ENCODE results near the gene CACNA1C.

CACNA1C gene

DNA sequence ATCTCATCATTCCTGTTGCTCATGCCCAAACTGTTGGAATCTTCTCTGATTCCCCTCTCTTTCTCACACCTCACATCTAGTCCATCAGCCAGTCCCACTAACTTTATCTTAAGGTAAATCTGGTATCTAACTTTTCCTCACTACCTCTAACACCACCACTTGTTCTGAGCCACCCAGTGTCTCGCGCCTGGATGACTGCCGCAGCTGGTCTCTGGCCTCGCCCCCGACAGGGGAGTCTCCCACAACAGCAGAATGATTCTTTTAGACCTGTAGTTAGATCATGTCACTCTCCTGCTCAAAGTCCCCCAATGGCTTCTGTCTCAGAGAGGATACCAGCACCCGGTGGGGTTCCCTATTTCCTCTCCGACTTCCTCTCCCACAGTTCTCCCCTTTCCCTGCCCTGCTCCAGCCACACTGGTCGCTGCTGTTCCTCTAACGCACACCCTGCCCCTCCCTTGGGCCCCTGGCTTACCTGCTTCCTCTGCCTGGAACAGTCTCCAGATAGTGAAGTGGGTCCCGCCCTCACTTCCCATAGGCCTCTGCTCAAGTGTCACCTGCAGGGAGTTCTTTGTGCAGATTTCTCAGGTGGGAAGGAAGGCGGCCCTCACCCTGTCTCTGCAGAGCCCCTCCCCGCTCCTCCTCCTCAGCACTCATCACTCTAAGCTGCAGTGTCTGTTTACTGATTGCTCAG is 403.5 kb downstream of the CACNA1C start:
- no peak for DNase-seq (ENCODE audit: low spot score)

DNA sequence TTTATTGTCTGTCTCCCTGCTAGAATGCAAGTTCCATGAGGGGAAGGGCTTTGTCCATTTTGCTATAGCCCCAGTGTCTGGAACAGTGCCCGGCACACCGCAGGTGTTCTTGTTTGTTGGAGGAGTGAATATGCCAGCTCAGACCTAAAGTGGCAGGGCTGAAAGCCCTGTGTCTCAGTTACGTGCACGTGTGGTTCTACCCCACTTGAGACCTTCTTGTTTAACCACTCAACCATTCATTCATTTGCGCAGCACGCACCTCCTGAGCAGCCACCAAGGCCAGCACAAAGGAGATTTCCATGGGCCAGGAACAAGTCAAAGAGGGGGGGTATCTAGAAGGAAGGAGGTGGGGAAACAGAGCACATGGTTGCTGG is 404.0 kb downstream of the CACNA1C start:
- no peak for DNase-seq (ENCODE audit: low spot score)

DNA sequence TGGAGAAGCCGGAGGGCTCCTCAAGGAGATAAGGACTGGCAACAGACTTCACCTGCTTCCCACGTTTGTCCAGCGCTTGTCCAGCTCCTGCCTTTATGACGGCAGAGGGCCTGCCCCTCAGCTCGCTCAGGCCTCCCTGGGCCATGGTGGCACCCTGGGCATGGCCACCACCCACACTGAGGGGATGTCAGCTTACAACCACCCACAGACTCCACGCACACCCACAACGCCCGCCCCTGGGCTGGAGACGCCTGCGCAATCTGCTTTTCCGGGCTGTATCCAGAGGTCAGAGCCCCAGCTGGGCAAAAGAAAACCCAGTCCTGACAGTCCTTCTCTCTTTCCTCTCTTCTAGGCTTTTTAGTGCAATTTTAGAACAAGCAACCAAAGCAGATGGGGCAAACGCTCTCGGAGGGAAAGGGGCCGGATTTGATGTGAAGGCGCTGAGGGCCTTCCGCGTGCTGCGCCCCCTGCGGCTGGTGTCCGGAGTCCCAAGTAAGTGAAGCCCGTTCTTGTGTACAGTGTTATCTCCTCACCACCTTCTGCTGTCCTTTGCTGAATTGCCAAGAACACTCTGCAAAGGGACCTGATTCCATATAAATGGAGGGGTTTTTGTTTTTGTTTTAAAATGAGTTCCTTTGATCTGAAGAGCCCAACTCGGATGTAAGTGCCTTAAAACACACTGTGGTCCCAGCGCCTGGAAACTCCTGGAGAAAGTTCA is 404.6 kb downstream of the CACNA1C start:
- DNase-seq (ENCODE audit: low spot score), result no peak

DNA sequence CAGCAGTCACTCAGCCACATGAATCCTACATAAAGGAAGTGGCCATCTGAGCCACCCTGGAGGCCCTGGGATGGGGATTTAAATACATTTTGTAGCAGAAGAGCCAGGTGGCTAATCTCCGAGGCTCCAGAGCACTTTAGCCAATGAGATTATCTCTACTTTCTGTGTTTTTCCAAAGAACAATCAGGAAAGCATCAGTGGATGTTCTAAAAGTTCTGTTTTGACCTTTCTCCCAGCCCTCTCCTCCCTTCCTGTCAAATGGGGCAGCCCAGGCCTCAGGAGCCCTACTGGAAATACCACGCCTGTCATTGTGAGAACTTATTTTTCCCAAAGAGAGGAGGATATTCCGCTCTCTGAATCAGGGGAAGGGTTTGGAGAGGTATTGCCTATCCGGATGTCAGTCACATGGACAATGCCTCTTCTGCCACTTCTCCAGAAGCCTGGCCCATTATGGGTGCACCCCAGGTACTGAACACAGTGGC is 405.2 kb downstream of the CACNA1C start:
- DNase-seq (ENCODE audit: low spot score), result no peak

DNA sequence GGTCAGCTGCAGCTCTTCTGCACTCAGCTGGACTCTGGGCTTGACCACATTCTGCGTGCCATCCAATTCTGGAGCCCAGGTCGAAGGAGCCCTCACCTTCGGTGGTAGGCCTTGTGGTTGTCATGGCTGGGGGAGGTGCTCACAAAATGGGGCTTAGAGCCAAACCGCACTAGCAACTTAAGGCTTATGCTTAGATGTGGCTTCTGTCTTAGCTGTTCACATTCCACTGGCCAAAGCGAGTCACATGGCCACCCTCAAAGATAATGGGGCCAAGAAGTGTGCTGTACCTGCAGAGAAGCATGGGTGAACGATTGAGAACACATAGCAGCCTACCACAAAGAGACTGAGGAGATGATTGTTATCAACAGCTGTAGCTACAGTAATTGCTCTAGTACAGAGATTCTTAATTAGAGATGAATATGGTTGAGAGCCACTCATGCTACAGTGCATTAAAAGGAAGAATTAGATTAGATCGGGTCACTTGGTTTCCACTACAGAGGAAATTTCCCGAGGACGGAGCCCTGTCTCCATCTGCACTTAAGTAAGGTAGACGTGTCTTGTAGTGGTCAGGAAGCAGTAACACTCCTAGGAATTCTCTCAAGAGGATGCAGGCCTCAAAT is 407.4 kb downstream of the CACNA1C start:
- no peak for DNase-seq (ENCODE audit: low spot score)

DNA sequence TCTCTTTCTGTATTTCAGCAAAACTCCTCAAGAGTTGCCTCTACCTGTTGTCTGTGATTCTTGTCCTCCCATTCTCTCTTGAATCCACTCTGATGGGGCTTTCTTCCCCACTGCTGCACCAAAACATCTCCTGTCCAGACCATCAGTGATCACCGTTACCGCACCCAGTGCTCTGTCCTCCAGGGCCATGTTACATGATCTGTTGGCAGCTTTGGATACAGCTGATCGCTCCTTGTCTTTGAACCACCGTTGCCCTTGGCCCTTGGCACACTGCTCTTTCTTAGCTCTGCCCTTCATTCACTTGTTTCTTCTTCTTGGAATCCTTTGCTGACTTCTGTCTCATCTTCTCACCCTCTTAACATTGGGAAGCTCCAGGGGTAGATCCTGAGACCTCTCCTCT is 408.3 kb downstream of the CACNA1C start:
- no peak for DNase-seq (ENCODE audit: low spot score)

DNA sequence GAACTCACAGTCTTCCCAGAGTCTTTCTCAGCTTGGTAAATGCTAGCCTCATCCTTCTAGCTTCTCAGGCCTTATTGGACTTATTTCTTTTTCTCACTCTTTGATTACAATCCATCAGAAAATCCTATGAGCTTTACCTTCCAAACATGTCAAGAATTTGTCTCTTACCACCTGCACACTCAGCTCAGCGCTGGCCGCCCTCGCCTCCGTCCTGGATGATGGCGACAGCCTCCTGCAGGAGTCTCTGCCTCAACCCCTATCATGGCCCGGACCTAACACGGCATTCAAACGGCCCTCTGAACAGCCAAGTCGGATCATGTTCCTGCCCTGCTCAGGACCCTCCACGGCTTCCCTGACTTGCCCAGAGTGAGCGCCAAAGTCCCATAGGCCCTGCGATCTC is 408.9 kb downstream of the CACNA1C start:
- DNase-seq (ENCODE audit: low spot score), result no peak

DNA sequence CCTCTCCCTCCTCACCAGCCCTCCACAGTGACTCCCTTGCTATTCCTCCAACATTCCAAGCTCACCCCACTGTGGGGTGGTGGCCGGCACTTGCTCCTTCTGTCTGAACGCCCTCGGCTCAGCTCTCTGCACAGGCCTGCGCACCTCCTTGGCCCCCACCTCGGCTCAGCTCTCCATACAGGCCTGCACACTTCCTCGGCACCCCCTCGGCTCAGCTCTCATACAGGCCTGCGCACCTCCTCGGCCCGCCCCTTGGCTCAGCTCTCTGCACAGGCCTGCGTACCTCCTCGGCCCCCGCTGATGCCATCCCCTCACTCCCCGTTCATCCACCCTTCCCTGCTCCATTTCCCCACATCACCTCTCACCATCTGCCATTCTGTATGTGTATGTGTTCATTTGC is 409.3 kb downstream of the CACNA1C start:
- no peak for DNase-seq (ENCODE audit: low spot score)

DNA sequence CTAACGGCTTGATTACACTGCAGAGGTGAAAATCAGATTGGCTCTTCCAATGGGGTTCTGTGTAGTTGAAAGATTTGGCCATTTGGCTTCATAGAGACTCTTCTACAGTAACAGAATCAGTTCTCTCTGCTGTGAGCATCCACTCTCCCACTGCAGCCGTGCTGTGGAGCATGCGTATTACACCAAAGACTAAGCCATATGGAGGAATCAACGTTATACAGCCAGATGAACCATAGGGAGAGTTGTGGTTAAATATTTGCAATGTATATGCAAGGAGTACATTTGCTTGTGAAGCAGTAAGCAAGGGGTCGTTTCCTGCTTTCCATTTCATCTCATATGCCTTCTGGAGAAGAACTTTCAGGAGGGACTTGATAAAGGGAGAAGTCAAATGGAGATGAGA is 410.9 kb downstream of the CACNA1C start:
- no peak for DNase-seq (ENCODE audit: low spot score)

DNA sequence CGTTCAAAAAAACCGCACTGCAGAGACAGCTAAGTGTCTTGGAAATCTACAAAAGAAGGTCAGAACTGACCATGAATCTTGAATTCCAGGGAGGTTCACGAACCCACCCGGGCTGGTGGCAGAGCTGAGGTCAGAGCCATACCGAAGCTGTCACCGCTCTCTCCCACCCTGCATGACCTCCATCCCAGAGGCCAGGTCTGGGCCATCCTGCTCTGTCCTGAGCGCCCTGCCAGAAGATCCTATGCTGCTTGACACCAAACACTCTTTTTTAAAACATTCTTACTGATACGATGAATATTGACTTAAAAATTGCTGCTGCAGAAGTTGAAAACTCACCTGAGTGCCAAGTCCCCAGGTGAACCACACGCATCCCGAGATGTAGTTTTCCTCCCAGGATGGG is 412.9 kb downstream of the CACNA1C start:
- no peak for DNase-seq (ENCODE audit: low spot score)

DNA sequence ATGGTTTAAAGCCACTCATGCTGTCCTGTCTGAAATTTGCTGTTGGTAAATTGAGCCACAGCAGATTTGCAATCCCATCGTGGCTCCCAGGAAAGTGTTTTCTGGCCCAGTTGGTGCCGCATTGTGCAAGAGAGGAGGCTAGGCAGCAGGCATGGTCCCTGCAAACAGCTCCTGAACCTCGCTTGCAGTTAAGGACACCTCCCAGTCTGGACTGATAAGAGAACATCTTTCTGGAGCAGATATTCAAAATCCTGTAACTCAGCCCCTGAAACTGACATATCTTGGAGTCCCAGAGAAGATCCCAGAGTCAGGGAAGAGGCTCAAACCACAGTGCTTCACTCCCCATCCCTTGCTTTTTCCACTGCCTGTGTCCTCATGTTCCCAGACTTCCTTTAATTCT is 413.4 kb downstream of the CACNA1C start:
- DNase-seq (ENCODE audit: low spot score), result no peak

DNA sequence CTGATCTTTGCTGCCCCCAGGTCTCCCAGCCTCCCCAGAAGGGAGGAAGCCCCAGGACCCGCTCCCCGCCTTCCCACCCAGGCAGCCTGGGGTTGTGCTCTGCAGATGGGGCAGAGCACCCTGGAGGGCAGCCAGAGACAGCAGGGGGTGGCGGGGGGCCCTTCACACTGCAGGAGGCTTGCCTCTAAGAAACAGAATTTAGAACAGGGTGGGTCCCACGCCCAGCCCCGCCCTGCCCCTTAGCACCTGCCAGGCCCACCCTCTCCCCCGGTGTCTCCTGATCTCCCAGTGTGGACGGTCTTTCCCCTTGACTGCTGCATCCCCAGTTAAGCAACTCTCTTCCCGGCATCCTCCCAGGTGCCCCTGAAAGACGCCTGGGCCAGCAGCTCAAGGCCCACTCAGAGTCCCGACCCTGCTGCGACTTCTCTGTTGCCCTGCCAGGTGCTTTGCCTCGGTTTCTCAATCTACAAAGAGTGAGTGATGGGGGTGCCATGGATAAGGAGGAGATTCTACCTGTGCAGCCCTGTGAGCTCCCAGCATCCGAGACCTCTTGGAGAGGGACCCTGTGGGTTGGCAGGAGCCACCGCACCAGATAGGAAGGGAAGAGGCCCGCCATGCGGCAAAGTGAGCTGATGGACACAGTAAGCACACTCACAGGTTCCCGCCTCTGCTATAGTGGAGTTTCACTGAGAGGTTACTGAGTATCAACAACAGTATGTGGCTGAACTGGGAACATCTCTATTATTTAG is 414.8 kb downstream of the CACNA1C start:
- DNase-seq (ENCODE audit: low spot score), result no peak

DNA sequence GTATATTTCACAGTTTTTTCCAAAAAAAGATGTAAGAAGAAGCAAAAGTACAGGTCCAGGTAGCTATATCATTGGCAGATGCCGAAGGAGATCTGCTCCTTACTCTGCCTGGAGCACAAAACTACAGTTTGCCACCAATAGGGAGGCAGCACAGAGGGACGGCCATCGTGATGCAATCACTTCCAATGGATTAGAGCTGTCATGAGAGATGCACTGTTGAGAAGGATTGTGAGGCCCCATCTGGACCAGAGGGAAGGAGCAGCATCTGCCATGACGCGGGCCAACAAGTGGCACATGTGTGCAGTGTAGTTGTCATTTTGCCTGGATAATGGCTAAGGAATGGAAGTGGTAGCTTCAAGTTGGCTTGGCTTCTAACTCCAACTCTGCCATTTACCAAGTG is 423.2 kb downstream of the CACNA1C start:
- DNase-seq (ENCODE audit: low spot score), result no peak

DNA sequence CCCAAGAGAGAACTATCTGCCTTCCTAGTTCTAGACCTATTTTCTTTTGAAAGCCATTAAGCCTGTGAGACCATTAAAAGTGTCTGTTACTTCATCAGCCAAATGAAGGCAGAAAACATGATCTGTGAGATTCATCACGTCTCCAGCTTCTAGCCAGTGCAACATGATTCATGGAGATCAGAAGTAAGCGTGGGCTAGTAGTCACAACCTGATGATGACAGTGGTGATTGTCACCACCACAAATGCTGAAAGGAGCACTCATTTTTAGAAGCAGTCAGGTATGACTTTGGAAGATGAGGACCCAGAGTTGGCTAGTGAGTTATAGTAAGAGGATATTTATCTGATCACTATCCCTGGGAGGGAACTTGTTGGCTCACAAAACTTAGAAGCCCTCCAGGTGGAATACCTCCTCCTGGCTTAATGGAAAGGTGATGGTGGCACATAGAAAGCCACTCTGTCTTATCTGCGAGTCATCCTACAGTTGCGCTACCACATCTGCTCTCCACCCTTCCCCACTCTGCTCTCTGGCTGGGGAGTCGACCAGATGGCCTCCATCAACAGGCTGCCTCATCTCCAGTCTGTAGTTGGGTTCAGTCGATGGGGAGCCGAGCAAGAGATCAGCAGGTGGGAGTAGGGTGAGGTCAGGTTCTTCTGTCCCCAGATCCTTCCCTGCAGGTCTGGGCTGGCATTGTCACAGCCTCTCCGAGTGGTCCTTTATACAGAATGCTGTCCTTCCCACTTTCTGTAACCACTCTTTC is 424.4 kb downstream of the CACNA1C start:
- no peak for DNase-seq (ENCODE audit: low spot score)

DNA sequence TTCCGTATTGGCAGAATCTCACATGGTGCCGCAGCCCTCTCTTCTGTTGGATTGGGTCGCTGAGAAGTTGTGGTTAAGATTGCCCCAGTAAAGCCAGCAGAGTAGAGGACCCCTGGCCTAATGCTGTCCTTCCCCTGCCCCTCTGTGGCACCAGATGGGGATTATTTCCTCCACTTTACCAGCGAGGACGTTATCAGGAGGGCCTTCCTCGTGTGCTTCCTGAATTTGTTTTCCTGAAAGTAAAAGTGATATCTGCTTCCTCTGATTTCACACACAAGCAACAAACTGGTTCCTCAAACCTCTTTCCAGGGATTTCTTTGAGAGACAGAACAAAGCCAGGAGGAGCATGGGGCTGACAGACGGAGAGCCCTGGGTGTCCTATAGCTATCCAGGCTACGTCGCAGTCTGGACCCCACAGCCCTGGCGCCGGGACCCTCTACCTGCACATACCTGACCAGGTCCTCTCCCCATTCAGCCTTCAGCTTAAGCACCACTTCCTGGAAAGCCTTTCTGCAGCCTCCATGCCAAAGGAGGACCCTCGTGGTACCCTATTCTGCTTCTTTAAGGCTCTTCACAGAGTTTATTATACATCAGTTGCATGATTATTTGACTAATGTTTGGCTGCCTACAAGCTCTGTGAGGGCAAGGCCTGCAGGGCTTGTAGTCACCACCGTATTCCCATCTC is 427.2 kb downstream of the CACNA1C start:
- DNase-seq (ENCODE audit: low spot score), result no peak

DNA sequence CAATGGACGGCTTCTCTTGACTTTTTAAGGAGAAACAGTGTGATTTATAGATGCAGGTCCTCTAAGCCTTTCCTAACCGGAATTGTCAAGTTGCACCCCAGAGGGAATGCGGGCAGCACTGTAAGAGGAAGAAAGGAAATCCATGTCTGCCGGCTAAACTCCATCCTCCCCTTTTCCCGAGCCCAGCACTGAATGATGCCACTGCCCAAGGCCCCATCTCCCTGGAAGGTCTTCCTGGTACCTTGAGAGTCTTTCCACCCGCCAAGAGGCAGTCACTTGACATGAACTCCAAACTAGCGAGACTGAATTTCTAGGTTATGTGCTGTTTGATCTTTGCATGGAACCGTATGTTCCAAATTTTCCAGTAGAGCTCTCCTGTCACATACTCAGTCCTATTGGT is 428.6 kb downstream of the CACNA1C start:
- DNase-seq (ENCODE audit: low spot score), result no peak

DNA sequence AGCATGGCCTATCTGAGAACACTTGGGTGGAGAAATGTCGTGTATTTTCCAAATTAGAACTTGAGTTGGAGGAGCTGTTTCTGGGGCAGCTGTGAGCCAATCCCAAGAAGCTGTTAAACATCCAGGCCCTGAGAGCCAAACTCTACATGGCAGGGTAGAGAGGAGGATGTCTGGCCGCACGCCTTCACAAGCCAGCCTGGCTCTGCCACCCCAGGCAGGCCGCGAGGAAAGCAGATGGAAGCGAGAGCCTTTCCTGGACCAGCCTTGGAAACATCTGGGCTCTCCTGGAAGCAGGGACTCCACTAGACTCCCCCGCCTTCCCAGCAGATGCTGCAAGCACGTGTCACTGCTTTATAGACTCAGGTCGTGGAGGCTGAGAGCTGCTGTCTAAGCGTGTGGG is 429.2 kb downstream of the CACNA1C start:
- DNase-seq (ENCODE audit: low spot score), result no peak

DNA sequence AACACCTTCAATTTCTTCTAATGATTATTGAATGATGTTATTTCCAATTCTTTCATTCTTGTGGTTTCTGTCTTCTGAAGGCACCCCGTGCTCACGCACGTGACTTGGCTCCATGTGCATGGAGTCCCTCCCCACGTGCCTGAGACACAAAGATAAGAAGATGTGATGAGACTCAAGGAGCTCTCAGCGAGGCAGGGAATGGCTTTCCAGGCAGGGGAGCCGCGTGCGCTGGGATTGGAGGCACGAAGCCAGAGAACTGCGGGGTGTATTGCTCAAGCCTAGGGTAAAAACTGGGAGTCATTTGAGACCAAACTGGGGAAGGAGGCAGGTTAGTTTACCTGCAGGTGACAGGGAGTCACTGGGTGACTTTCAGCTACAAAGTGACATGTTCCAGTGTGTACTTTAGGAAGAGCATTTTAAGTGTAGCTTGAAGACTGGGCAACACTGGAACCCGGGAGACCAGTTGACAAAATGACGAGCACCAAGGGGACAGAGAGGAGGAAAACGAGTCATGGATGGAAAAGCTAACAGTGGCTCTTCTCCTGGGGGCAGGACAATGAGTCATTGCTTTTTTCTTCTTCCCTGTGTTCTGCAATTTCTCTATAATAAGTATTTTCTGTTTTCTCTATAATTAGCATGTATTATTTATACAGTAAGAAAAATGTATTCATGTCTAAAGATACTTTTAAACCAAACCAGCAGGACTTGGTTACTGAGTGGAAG is 430.3 kb downstream of the CACNA1C start:
- no peak for DNase-seq (ENCODE audit: low spot score)

DNA sequence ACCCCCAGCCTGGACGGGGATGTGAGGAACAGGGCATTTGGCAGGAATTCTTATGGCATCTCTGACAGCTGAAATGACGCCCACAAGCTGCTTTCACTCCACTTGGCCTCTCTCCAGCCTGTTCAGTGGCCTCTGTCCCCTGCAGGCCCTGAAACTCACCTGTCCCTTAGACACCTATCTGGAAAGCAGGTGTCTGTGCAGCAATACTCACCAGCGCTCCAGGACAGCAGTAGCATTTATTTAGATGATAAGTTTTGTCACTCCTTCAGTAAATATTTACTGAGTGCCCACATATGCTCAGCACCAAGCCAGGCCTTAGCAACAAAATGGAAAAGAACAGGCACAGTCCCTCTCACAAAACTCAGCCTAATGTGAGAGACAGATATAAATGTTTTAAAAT is 430.9 kb downstream of the CACNA1C start:
- DNase-seq (ENCODE audit: low spot score), result no peak

DNA sequence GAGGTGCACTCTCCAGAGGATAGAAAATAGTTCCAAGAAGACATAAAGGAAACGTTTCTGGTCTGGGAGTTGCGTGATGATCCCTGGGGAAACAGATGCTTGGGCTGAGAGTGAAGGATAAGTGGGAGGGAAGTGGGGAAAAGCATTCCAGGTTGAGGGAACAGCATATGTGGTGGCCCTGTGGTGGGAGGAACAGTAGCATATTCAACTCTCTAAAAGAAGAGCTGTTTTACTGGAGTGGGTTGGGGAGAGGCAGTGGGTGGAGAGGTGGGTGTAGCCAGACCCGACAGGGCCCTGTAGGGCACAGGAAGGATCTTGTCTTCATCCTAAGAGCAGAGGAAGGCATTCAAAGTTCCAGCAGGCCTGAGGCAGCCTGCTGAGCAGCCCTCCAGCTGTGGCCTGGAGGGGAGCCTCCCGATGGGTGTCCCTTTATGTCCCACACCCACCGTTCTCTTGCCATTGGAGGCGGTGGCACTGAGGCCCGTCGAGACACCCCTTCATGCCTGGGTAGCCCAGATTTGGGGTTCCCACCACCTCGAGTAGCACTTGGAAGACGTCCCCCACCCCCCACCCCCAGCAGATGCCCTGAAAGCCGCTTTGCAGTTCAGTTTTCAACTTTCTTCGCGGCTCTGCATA is 431.5 kb downstream of the CACNA1C start:
- DNase-seq (ENCODE audit: low spot score), result no peak

Data from globus pallidus (tissue), 1 donor.